SK-N-SH (cell line): ENCODE results near the gene TIMP2.

ENCODE experiments used
- CHD2 ChIP-seq: fragments of 150-350 bp; IDR thresholded peaks from 2 replicates; pipeline ENCODE4 v1.6.1; 2018; ENCODE audit warnings: low read length; ENCODE audit not compliant: partially characterized antibody
- CTCF ChIP-seq: fragments of 200-600 bp; sonication (generic); IDR thresholded peaks from 2 replicates; pipeline ENCODE4 v1.6.1; 2017; ENCODE audit warnings: antibody characterized with exemption, mild to moderate bottlenecking, moderate library complexity
- EP300 ChIP-seq, 2 experiments: IDR thresholded peaks; 2 replicates each; pipeline versions ENCODE4 v1.4.0 to v1.6.1; 2012; ENCODE audit warnings: borderline replicate concordance in 1 of 2, low read depth in 1 of 2, low read length in 1 of 2
- FOSL2 ChIP-seq: IDR thresholded peaks from 2 replicates; pipeline ENCODE4 v1.4.0; 2012; ENCODE audit warnings: low read depth, mild to moderate bottlenecking, moderate library complexity, borderline replicate concordance
- IRF3 ChIP-seq: fragments of 150-350 bp; IDR thresholded peaks from 2 replicates; pipeline ENCODE4 v1.6.1; 2016; ENCODE audit warnings: mild to moderate bottlenecking, low read depth, low read length
- JUND ChIP-seq: IDR thresholded peaks from 2 replicates; pipeline ENCODE4 v1.4.0; 2012
- MEF2A ChIP-seq: IDR thresholded peaks from 2 replicates; pipeline ENCODE4 v1.4.0; 2012; ENCODE audit warnings: low read depth, borderline replicate concordance
- MXI1 ChIP-seq: IDR thresholded peaks from 2 replicates; pipeline ENCODE4 v1.6.1; 2012; ENCODE audit warnings: mild to moderate bottlenecking, low read depth, low read length, improper control_type of control experiment
- NRF1 ChIP-seq: IDR thresholded peaks from 2 replicates; pipeline ENCODE4 v1.6.1; 2012; ENCODE audit warnings: low read depth, mild to moderate bottlenecking, low read length
- POLR2AphosphoS5 ChIP-seq: IDR thresholded peaks from 2 replicates; pipeline ENCODE4 v1.6.1; 2012; ENCODE audit warnings: low read depth, low read length
- TAF1 ChIP-seq: IDR thresholded peaks from 2 replicates; pipeline ENCODE4 v1.6.1; 2012; ENCODE audit warnings: low read depth, mild to moderate bottlenecking, low read length, moderate library complexity, borderline replicate concordance
- USF2 ChIP-seq: fragments of 150-350 bp; IDR thresholded peaks from 2 replicates; pipeline ENCODE4 v1.6.1; 2017; ENCODE audit warnings: antibody characterized with exemption, low read length, low read depth, borderline replicate concordance

GRCh38 chr17:78939615-78940014 lies 14.4 kb upstream of the TIMP2 start:
- TF ChIP-seq TAF1 (no peak), CHD2 (no peak), CTCF (no peak), IRF3 (no peak), NRF1 (no peak), MEF2A (no peak), JUND (no peak; the same call in 1 of the 2 replicates), EP300 (IDR thresholded peaks at IDR 0.05; ENCODE audit: borderline replicate concordance in 1 of 2, low read depth in 1 of 2, low read length in 1 of 2) (peak in 1 of 2 experiments; percentile 60; a peak in 1 of 4 replicates), FOSL2 (peak; percentile 44; the same call in 1 of the 2 replicates), POLR2AphosphoS5 (no peak), USF2 (no peak), MXI1 (no peak)
